Neuronal stem cell (in vitro differentiated cells): ENCODE measurements around the gene CCDC190.
"Not testable (repeated sequence)": the region's sequence is repeated elsewhere in the genome, so short reads cannot be mapped to it uniquely, and the experiment has no call there.

ENCODE experiments used
- DNase-seq: peaks from one replicate; pipeline ENCODE4 v3.0.0-alpha.2; 2013; ENCODE audit warnings: low spot score
- H2AFZ ChIP-seq: one replicate; pipeline ENCODE4 v1.6.1; 2013; ENCODE audit warnings: mild to moderate bottlenecking, low read length, inconsistent platforms
- H2AK5ac ChIP-seq: 2 replicates; pipeline ENCODE4 v1.6.1; 2013; ENCODE audit warnings: low read depth, mild to moderate bottlenecking, inconsistent platforms, low read length, moderate library complexity, mixed read lengths
- H2BK120ac ChIP-seq: 2 replicates; pipeline ENCODE4 v1.6.1; 2013; ENCODE audit warnings: low read depth, mild to moderate bottlenecking, inconsistent platforms, low read length, moderate library complexity, mixed read lengths
- H2BK12ac ChIP-seq: one replicate; pipeline ENCODE4 v1.6.1; 2013; ENCODE audit warnings: low read length, inconsistent platforms
- H2BK15ac ChIP-seq: 2 replicates; pipeline ENCODE4 v1.6.1; 2013; ENCODE audit warnings: mild to moderate bottlenecking, low read length, inconsistent platforms, mixed read lengths
- H2BK5ac ChIP-seq: one replicate; pipeline ENCODE4 v1.6.1; 2013; ENCODE audit warnings: inconsistent platforms, mild to moderate bottlenecking, low read length, moderate library complexity
- H3K14ac ChIP-seq: one replicate; pipeline ENCODE4 v1.6.1; 2013; ENCODE audit warnings: low read length, inconsistent platforms
- H3K18ac ChIP-seq: 2 replicates; pipeline ENCODE4 v1.6.1; 2013; ENCODE audit warnings: low read length, inconsistent platforms
- H3K23ac ChIP-seq: 2 replicates; pipeline ENCODE4 v1.6.1; 2013; ENCODE audit warnings: low read depth, mild to moderate bottlenecking, mixed read lengths, low read length, inconsistent platforms; ENCODE audit not compliant: poor library complexity
- H3K27ac ChIP-seq: replicated peaks from 3 replicates; pipeline ENCODE4 v1.5.1; 2013; ENCODE audit warnings: low read length, inconsistent platforms
- H3K27me3 ChIP-seq, 3 experiments: 2 replicates each; pipeline ENCODE4 v1.6.1; 2013; ENCODE audit warnings: low read length in 3 of 3, mild to moderate bottlenecking in 2 of 3, inconsistent platforms in 1 of 3, low read depth in 1 of 3, mixed read lengths in 1 of 3, moderate library complexity in 1 of 3; ENCODE audit not compliant: control insufficient read depth in 3 of 3, insufficient read depth in 3 of 3
- H3K36me3 ChIP-seq, 2 donors: replicated peaks in 1 of 2; 2 replicates each; pipeline ENCODE4 v1.6.1; 2013; ENCODE audit warnings: low read length in 2 of 2; ENCODE audit not compliant: control insufficient read depth in 2 of 2, insufficient read depth in 2 of 2
- H3K4ac ChIP-seq: 2 replicates; pipeline ENCODE4 v1.6.1; 2013; ENCODE audit warnings: inconsistent platforms, mild to moderate bottlenecking, low read length, moderate library complexity
- H3K4me1 ChIP-seq, 2 donors: 1 replicate in 1 of 2; 2 replicates in 1 of 2; pipeline ENCODE4 v1.6.1; 2013; ENCODE audit warnings: low read length in 2 of 2, low read depth in 1 of 2; ENCODE audit not compliant: control insufficient read depth in 2 of 2, insufficient read depth in 1 of 2
- H3K4me2 ChIP-seq: one replicate; pipeline ENCODE4 v1.6.1; 2013; ENCODE audit warnings: mild to moderate bottlenecking, low read length, inconsistent platforms; ENCODE audit not compliant: insufficient read depth, poor library complexity, severe bottlenecking
- H3K4me3 ChIP-seq, 2 donors: 2 replicates each; pipeline ENCODE4 v1.5.1; 2013; ENCODE audit warnings: low read length in 2 of 2, mild to moderate bottlenecking in 2 of 2, inconsistent platforms in 1 of 2, moderate library complexity in 1 of 2
- H3K79me1 ChIP-seq: one replicate; pipeline ENCODE4 v1.6.1; 2013; ENCODE audit warnings: low read depth, mild to moderate bottlenecking, inconsistent platforms, low read length, moderate library complexity
- H3K9ac ChIP-seq: one replicate; pipeline ENCODE4 v1.6.1; 2013; ENCODE audit warnings: mild to moderate bottlenecking, low read depth, low read length, inconsistent platforms; ENCODE audit not compliant: poor library complexity
- H3K9me3 ChIP-seq, 2 donors: replicated peaks in 1 of 2; 2 replicates each; pipeline versions ENCODE3 to v1.6.1; 2013; ENCODE audit warnings: low read length in 2 of 2, mild to moderate bottlenecking in 2 of 2, inconsistent platforms in 1 of 2, low read depth in 1 of 2, mixed read lengths in 1 of 2, moderate library complexity in 1 of 2; ENCODE audit not compliant: control insufficient read depth in 2 of 2, insufficient read depth in 1 of 2
- H4K8ac ChIP-seq: one replicate; pipeline ENCODE4 v1.6.1; 2013; ENCODE audit warnings: low read depth, mild to moderate bottlenecking, inconsistent platforms, low read length, moderate library complexity
- H4K91ac ChIP-seq: one replicate; pipeline ENCODE4 v1.6.1; 2013; ENCODE audit warnings: low read length, low read depth, mild to moderate bottlenecking, inconsistent platforms; ENCODE audit not compliant: poor library complexity
- WGBS, 2 donors: extraction: QIAGEN DNeasy Blood & Tissue Kit; methylation state at CpG; one replicate each; pipeline ENCODE4 v1.1.7; 2013; ENCODE audit warnings: missing lambda C conversion rate in 2 of 2, mixed read lengths in 1 of 2; ENCODE audit not compliant: insufficient read length in 2 of 2, insufficient replicate concordance in 1 of 2; ENCODE audit errors: extremely low coverage in 2 of 2; 5-methylcytosine and 5-hydroxymethylcytosine counted together

CCDC190 gene

GRCh38 chr1:162818136-162818535 is 42.8 kb downstream of the CCDC190 start:
- peaks cover 0 to 12% (median 5%) of the 10 kb centered on the region in 3 experiments for H3K27me3 ChIP-seq
- H2AFZ ChIP-seq, H3K79me1 ChIP-seq, H2BK120ac ChIP-seq, H3K9ac ChIP-seq, H3K4me1 ChIP-seq, H3K18ac ChIP-seq, H3K4me2 ChIP-seq, H3K9me3 ChIP-seq, H3K23ac ChIP-seq, H3K27ac ChIP-seq, H4K8ac ChIP-seq, H2BK5ac ChIP-seq, H4K91ac ChIP-seq, H2BK12ac ChIP-seq, DNase-seq, H2BK15ac ChIP-seq, H3K4me3 ChIP-seq, H2AK5ac ChIP-seq, H3K14ac ChIP-seq, H3K4ac ChIP-seq, H3K36me3 ChIP-seq: not testable (repeated sequence)
- WGBS, 2 donors: no CpG with 5 or more reads among the region's 2 CpGs

GRCh38 chr1:162812357-162812756 is 48.6 kb downstream of the CCDC190 start:
- WGBS, 2 donors: no CpG with 5 or more reads among the region's 2 CpGs
- H4K91ac ChIP-seq, H3K4me2 ChIP-seq: not testable (repeated sequence)

GRCh38 chr1:162807503-162807902 is 53.5 kb downstream of the CCDC190 start:
- H2BK5ac ChIP-seq, H2AFZ ChIP-seq, H4K91ac ChIP-seq, H3K9me3 ChIP-seq, H3K4me1 ChIP-seq, H3K9ac ChIP-seq, H3K23ac ChIP-seq, H2BK120ac ChIP-seq, DNase-seq, H3K27me3 ChIP-seq, H4K8ac ChIP-seq, H3K4ac ChIP-seq, H3K4me3 ChIP-seq, H3K14ac ChIP-seq, H2BK12ac ChIP-seq, H3K18ac ChIP-seq, H2BK15ac ChIP-seq, H3K79me1 ChIP-seq, H3K4me2 ChIP-seq, H3K27ac ChIP-seq, H2AK5ac ChIP-seq: not testable (repeated sequence)
- peaks cover 6 to 55% of the 10 kb centered on the region in 2 donors for H3K36me3 ChIP-seq
- WGBS, 2 donors: no CpG with 5 or more reads among the region's 2 CpGs

More at GRCh38 chr1:162812357-162812756, 48.6 kb downstream of the CCDC190 start:
- not testable (repeated sequence) for H3K23ac ChIP-seq, H2BK120ac ChIP-seq, H4K8ac ChIP-seq, H2BK5ac ChIP-seq, H3K79me1 ChIP-seq, H3K4me3 ChIP-seq, H3K18ac ChIP-seq, H3K9ac ChIP-seq, H3K27ac ChIP-seq, H3K4ac ChIP-seq, H3K9me3 ChIP-seq, H2AFZ ChIP-seq, H3K14ac ChIP-seq, H2BK12ac ChIP-seq, DNase-seq, H3K27me3 ChIP-seq, H3K4me1 ChIP-seq, H2BK15ac ChIP-seq, H2AK5ac ChIP-seq
- H3K36me3 ChIP-seq: peaks cover 0 to 13% of the 10 kb centered on the region in 2 donors
